HepG2 (cell line): ENCODE results near the gene GNA12. TPM values are rescaled to one million over a fixed set of nuclear protein-coding genes. Genes with fewer than 3 reads are reported as not detected.

Experiments
- ATAC-seq: fragments of 200-7000 bp; cut with Tn5 transposase; 3 replicates; pipeline ENCODE4 v1.9.1; 2020; ENCODE audit warnings: mild to moderate bottlenecking, moderate library complexity
- BruUV-seq: library from RNA; stranded (reverse); fragments of 400-500 nt; replicated peaks from 2 replicates; lab custom pipeline; 2021; lab: Mats Ljungman, UMichigan
- CTCF ChIA-PET: fragments of 300-600 bp; formaldehyde crosslinking; extraction: SDS; loops from one replicate; lab custom pipeline; 2021; ENCODE audit warnings: low total read pairs, inconsistent platforms, low intra/inter-chr PET ratio; lab: Yijun Ruan, JAX
- POLR2A ChIA-PET: fragments of 350-600 bp; sonication (Branson Sonifier 250); formaldehyde crosslinking; loops from one replicate; lab custom pipeline; 2020; ENCODE audit warnings: antibody characterized with exemption, inconsistent platforms; lab: Yijun Ruan, JAX
- DNase-seq: peaks from one replicate; pipeline ENCODE4 v3.0.0-alpha.2; 2015; ENCODE audit warnings: low spot score
- FAIRE-seq: peaks from 3 replicates; lab custom pipeline; 2011; peaks lifted over from hg19 to GRCh38; lab: Jason Lieb, UNC
- H2AFZ ChIP-seq: one replicate; pipeline ENCODE4 v1.6.1; 2011; ENCODE audit warnings: low read length, inconsistent platforms
- H3K27ac ChIP-seq: fragments of 300-600 bp; 3 replicates; pipeline ENCODE4 v1.8.0; 2011; ENCODE audit warnings: mixed run types, mild to moderate bottlenecking, mixed read lengths, low read length, inconsistent platforms; ENCODE audit not compliant: insufficient read depth; ENCODE audit errors: extremely low read length
- H3K27me3 ChIP-seq, 2 experiments: fragments of 200-600 bp in 1 of 2; 2 replicates in 1 of 2; 3 replicates in 1 of 2; pipeline versions ENCODE4 v1.6.0 to v1.8.0; 2011; ENCODE audit warnings: low read length in 2 of 2, mild to moderate bottlenecking in 2 of 2, moderate library complexity in 2 of 2, inconsistent platforms in 1 of 2; ENCODE audit not compliant: insufficient read depth in 2 of 2, control insufficient read depth in 1 of 2
- H3K36me3 ChIP-seq, 2 experiments: fragments of 200-600 bp in 1 of 2; replicated peaks in 1 of 2; 2 replicates in 1 of 2; 3 replicates in 1 of 2; pipeline versions ENCODE4 v1.5.1 to v1.8.0; 2011; ENCODE audit warnings: low read length in 2 of 2, inconsistent platforms in 1 of 2; ENCODE audit not compliant: insufficient read depth in 2 of 2, control insufficient read depth in 1 of 2
- H3K4me1 ChIP-seq: 2 replicates; pipeline ENCODE4 v1.5.1; 2012; ENCODE audit warnings: low read length, inconsistent platforms; ENCODE audit not compliant: insufficient read depth
- H3K4me2 ChIP-seq: 2 replicates; pipeline ENCODE4 v1.6.0; 2011; ENCODE audit warnings: low read depth, low read length, inconsistent platforms
- H3K4me3 ChIP-seq, 3 experiments: fragments of 200-600 bp in 1 of 3; sonication (generic), shearing (Covaris generic) in 1 of 3; replicated peaks in 1 of 3; 2 replicates each; pipeline ENCODE4 v1.5.1; 2011 to 2016; ENCODE audit warnings: low read length in 3 of 3, inconsistent platforms in 2 of 3, low read depth in 2 of 3, mild to moderate bottlenecking in 2 of 3, control low read depth in 1 of 3, mixed read lengths in 1 of 3; ENCODE audit not compliant: insufficient read depth in 1 of 3
- H3K79me2 ChIP-seq: one replicate; pipeline ENCODE4 v1.6.1; 2011; ENCODE audit warnings: low read length, inconsistent platforms; ENCODE audit not compliant: insufficient read depth
- H3K9ac ChIP-seq: 2 replicates; pipeline ENCODE4 v1.6.0; 2011; ENCODE audit warnings: mild to moderate bottlenecking, low read depth, low read length, inconsistent platforms; ENCODE audit not compliant: insufficient read depth
- H3K9me3 ChIP-seq: 2 replicates; pipeline ENCODE4 v1.5.1; 2012; ENCODE audit warnings: mild to moderate bottlenecking, low read length
- H4K20me1 ChIP-seq: 2 replicates; pipeline ENCODE4 v1.6.0; 2011; ENCODE audit warnings: inconsistent platforms, mild to moderate bottlenecking, low read length, moderate library complexity; ENCODE audit not compliant: insufficient read depth
- AHR ChIP-seq: IDR thresholded peaks from 2 replicates; pipeline ENCODE4 v1.6.1; 2018; ENCODE audit warnings: missing genetic modification reagents, missing compliant biosample characterization
- ATF3 ChIP-seq: sonication (generic); formaldehyde crosslinking; IDR thresholded peaks from 2 replicates; pipeline ENCODE4 v1.4.0; 2020; ENCODE audit warnings: missing genetic modification reagents
- ATRX ChIP-seq: sonication (generic); formaldehyde crosslinking; IDR thresholded peaks from 2 replicates; pipeline ENCODE4 v1.4.0; 2020; ENCODE audit warnings: missing genetic modification reagents, borderline replicate concordance
- CBFB ChIP-seq: sonication (generic); formaldehyde crosslinking; IDR thresholded peaks from 2 replicates; pipeline ENCODE4 v1.4.0; 2020; ENCODE audit warnings: missing genetic modification reagents
- MAFK ChIP-seq, 2 experiments: IDR thresholded peaks in 1 of 2; conservative IDR thresholded peaks in 1 of 2; 2 replicates each; pipeline ENCODE4 v1.6.1; 2011; ENCODE audit warnings: improper control_type of control experiment in 2 of 2, low read length in 2 of 2
- MEIS1 ChIP-seq: sonication (generic); formaldehyde crosslinking; IDR thresholded peaks from 2 replicates; pipeline ENCODE4 v1.9.0; 2021; ENCODE audit warnings: mild to moderate bottlenecking, missing genetic modification reagents, moderate library complexity, borderline replicate concordance
- PRMT3 ChIP-seq: sonication (generic); formaldehyde crosslinking; IDR thresholded peaks from 2 replicates; pipeline ENCODE4 v1.8.1; 2022; ENCODE audit warnings: low read depth, mild to moderate bottlenecking, moderate library complexity, missing genetic modification reagents, borderline replicate concordance
- RARA ChIP-seq: IDR thresholded peaks from 2 replicates; pipeline ENCODE4 v1.6.1; 2016; ENCODE audit warnings: missing genetic modification reagents, missing compliant biosample characterization
- RFX1 ChIP-seq: fragments of 450-650 bp; IDR thresholded peaks from 2 replicates; pipeline ENCODE4 v1.6.1; 2017
- SP4 ChIP-seq: sonication (generic); formaldehyde crosslinking; IDR thresholded peaks from 2 replicates; pipeline ENCODE4 v1.8.1; 2023; ENCODE audit warnings: mild to moderate bottlenecking, missing genetic modification reagents
- TRIM24 ChIP-seq: sonication (generic); formaldehyde crosslinking; IDR thresholded peaks from 2 replicates; pipeline ENCODE4 v1.8.0; 2022; ENCODE audit warnings: mild to moderate bottlenecking, missing genetic modification reagents
- ZBTB20 ChIP-seq: sonication (generic); formaldehyde crosslinking; IDR thresholded peaks from 2 replicates; pipeline ENCODE4 v1.8.1; 2023; ENCODE audit warnings: missing genetic modification reagents, low read depth, mild to moderate bottlenecking, borderline replicate concordance
- ZFP1 ChIP-seq: IDR thresholded peaks from 2 replicates; pipeline ENCODE4 v1.6.1; 2016
- ZNF101 ChIP-seq: sonication (generic); formaldehyde crosslinking; IDR thresholded peaks from 2 replicates; pipeline ENCODE4 v1.4.0; 2020; ENCODE audit warnings: mild to moderate bottlenecking, low read depth, missing genetic modification reagents, borderline replicate concordance
- ZNF224 ChIP-seq: sonication (generic); formaldehyde crosslinking; IDR thresholded peaks from 2 replicates; pipeline ENCODE4 v1.5.0; 2020; ENCODE audit warnings: mild to moderate bottlenecking, missing genetic modification reagents
- ZNF230 ChIP-seq: sonication (generic); formaldehyde crosslinking; IDR thresholded peaks from 2 replicates; pipeline ENCODE4 v1.4.0; 2020; ENCODE audit warnings: mild to moderate bottlenecking, missing genetic modification reagents
- ZNF431 ChIP-seq: sonication (generic); formaldehyde crosslinking; IDR thresholded peaks from 2 replicates; pipeline ENCODE4 v1.9.0; 2022; ENCODE audit warnings: missing genetic modification reagents, low read depth, mild to moderate bottlenecking, borderline replicate concordance
- ZNF562 ChIP-seq: sonication (generic); formaldehyde crosslinking; IDR thresholded peaks from 2 replicates; pipeline ENCODE4 v1.8.0; 2022; ENCODE audit warnings: missing genetic modification reagents, borderline replicate concordance
- ZNF687 ChIP-seq: sonication (generic); formaldehyde crosslinking; IDR thresholded peaks from 2 replicates; pipeline ENCODE4 v1.5.1; 2020; ENCODE audit warnings: mild to moderate bottlenecking, missing genetic modification reagents, moderate library complexity
- ZNF841 ChIP-seq: sonication (generic); formaldehyde crosslinking; IDR thresholded peaks from 2 replicates; pipeline ENCODE4 v1.8.1; 2023; ENCODE audit warnings: missing genetic modification reagents, borderline replicate concordance
- WGBS: methylation state at CpG from one replicate; pipeline ENCODE4 v1.1.6; 2017; ENCODE audit warnings: low lambda C conversion rate; 5-methylcytosine and 5-hydroxymethylcytosine counted together
- in situ Hi-C: cut with HindIII; loops from 2 replicates; pipeline ENCODE4 v1.10.0; 2017; ENCODE audit warnings: low pct_unique_long_range_greater_than_20kb; ENCODE audit not compliant: extremely low pct_ligation_motif_present
- intact Hi-C: fragments of 100-400 bp; cut with micrococcal nuclease; formaldehyde crosslinking; loops from one replicate; pipeline ENCODE4 v1.10.0; 2022; ENCODE audit not compliant: unreplicated experiment
- polyA plus RNA-seq, 8 experiments: library from polyadenylated mRNA; depleted of rRNA in 3 of 8; stranded (reverse) in 7 of 8; unstranded in 1 of 8; fragments of >200 nt; fragmentation: Illumina TruSeq in 4 of 8; extraction: Trizol in 4 of 8; gene quantifications; 2 replicates each; pipeline versions ENCODE4 v1.2.1 to v1.2.3, GENCODE V29; 2011 to 2016; ENCODE audit warnings: low read depth in 4 of 8, missing spikeins in 1 of 8, mixed read lengths in 1 of 8; ENCODE audit not compliant: insufficient read depth in 1 of 8
- total RNA-seq, 5 experiments: library from RNA; depleted of rRNA; stranded (reverse); fragments of >200 nt; fragmentation: Illumina TruSeq; extraction: Trizol; gene quantifications; 2 replicates each; pipeline ENCODE4 v1.2.3, GENCODE V29; 2016; ENCODE audit warnings: low read depth in 1 of 5
- TF ChIP-seq, protein P1 (sequence below): IDR thresholded peaks from 2 replicates; pipeline ENCODE4 v1.6.1; 2016; ENCODE audit warnings: mild to moderate bottlenecking, missing biosample characterization, missing genetic modification reagents

Gene GNA12
- total and polyA plus RNA-seq, 2 of the 13 experiments (the other 11 are each of a cell fraction or from before 2014, with no cell fraction given) = 16.2 to 50.9 TPM

DNA sequence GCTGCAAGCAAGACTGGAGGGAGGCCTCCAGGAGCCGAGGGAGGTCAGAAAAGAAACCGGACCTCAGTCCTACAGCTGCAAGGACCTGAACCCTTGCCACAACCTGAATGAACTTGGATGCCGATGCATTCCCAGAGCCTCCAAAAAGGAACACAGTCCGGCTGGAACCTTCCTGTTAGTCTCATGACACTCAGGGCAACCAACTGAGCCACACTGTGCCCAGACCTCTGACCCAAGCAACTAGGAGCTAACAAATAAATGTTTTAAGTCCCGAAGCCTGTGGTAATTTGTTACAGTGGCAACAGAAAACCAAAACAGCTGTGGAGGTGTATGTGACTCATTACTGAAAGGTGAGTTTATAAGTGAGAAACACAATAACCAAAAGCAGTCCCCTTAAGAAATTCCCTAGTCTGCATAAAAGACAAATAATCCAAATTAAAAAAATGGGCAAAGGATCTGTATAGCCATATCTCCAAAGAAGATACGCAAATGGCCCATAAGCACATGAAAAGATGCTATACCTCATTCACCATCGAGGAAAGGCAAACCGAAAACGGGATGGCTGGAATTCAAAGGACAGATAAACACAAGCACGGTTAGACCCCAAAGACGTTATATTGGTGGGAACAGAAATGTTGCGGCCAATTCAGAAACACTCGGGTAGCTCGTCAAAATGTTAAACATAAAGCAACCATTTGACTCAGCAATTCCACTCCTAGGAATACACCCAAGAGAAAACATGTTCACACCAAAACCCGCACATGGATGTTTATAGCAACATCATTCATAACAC is 24.8 kb downstream of the GNA12 start:
- intact Hi-C loops (no loop called here), in situ Hi-C loops (no loop called here)
- no TSS peak for BruUV-seq
- ATAC-seq = no peak
- Histone ChIP-seq H3K27me3 (no peaks in the 10 kb centered on the region), H3K4me1 (peaks cover 82% of the 10 kb centered on the region), H3K9ac (peak overlapping the region; percentile 35; the same call in 1 of the 2 replicates), H3K79me2 (peaks cover 94% of the 10 kb centered on the region), H3K36me3 (peaks cover 0 to 3% of the 10 kb centered on the region in 2 experiments; a peak in 2 of 5 replicates), H4K20me1 (0 out of 2 replicates have a peak, but pooled peaks cover 3% of the 10 kb centered on the region), H3K4me3 (peak overlapping the region in 1 of 3 experiments; percentile 20; a peak in 1 of 6 replicates), H3K9me3 (no peaks in the 10 kb centered on the region), H3K27ac (peak overlapping the region; percentile 76), H3K4me2 (peak overlapping the region; percentile 41), H2AFZ (no peak overlapping the region)
- FAIRE-seq = no peak
- no peak for DNase-seq
- ChIA-PET POLR2A (interaction anchor here (0.9 to 3.3 kb wide), 4 partner anchors 15 to 61 kb away, joined by 3 to 54 read pairs (median 8); no protein-coding TSS in a partner anchor), CTCF (no interaction called here)
- WGBS = 87% methylated on average over 15 of the region's 15 CpGs
- no peak for TF ChIP-seq ATF3
- no peak for TF ChIP-seq ZNF841 (CRISPR knock-in tag)
- TF ChIP-seq, protein P1, sequence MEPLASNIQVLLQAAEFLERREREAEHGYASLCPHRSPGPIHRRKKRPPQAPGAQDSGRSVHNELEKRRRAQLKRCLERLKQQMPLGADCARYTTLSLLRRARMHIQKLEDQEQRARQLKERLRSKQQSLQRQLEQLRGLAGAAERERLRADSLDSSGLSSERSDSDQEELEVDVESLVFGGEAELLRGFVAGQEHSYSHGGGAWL = no peak
- TF ChIP-seq ZNF431 = no peak
- no peak for TF ChIP-seq CBFB (CRISPR knock-in tag)
- no peak for TF ChIP-seq ZFP1 (CRISPR knock-in tag)
- TF ChIP-seq ZNF230 = no peak
- TF ChIP-seq SP4 (CRISPR knock-in tag) = no peak
- no peak for TF ChIP-seq RARA
- no peak for TF ChIP-seq ATRX
- no peak for TF ChIP-seq ZBTB20 (CRISPR knock-in tag)
- no peak for TF ChIP-seq ZNF562 (CRISPR knock-in tag)
- TF ChIP-seq PRMT3 = no peak
- no peak for TF ChIP-seq RFX1
- TF ChIP-seq TRIM24 (CRISPR knock-in tag) = no peak
- TF ChIP-seq ZNF101 (CRISPR knock-in tag) = no peak
- no peak for TF ChIP-seq MEIS1 (CRISPR knock-in tag)
- TF ChIP-seq ZNF687 (CRISPR knock-in tag) = peak; percentile 42
- TF ChIP-seq MAFK (conservative IDR thresholded peaks at IDR 0.05 in 1 of 2, IDR thresholded peaks at IDR 0.05 in 1 of 2; ENCODE audit: low read length in 2 of 2) = 0 out of 4 replicates have a peak, but pooled peaks of 1 of the 2 experiments have one; percentile 23
- TF ChIP-seq ZNF224 (CRISPR knock-in tag) = no peak
- TF ChIP-seq AHR (CRISPR knock-in tag) = no peak
